HG03575 (cell line): ENCODE measurements around the gene ZG16B.

Experiments
- ATAC-seq: cut with Tn5 transposase; IDR thresholded peaks from one replicate; pipeline ENCODE4 v1.9.1; 2021; ENCODE audit not compliant: unreplicated experiment, insufficient number of reproducible peaks, low FRiP score; ENCODE audit errors: extremely low read depth

Gene ZG16B

GRCh38 chr16:2836646-2837508 is 6.8 kb downstream of the ZG16B start:
- no peak for ATAC-seq

DNA sequence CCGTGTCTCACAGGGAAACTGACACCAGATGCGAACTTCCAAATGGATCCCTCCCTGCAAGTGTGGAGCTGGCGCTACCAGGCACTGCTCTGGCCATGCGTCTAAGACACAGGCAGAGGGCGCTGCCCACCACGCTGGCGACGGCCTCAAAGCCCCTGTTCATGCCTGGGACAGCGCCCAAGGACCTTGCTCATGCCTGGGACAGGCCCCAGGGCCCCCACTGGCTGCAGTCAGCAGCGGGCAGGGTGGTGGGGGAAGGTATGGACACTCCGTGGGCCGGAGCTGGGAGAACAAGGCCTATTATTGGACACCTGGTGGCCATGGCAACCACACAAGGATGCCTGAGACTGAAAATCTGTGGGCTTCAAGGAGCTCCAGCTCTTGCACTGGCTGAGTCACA is 8.8 kb downstream of the ZG16B start:
- ATAC-seq = no peak

GRCh38 chr16:2839650-2840450 is 9.7 kb downstream of the ZG16B start:
- ATAC-seq = no peak

DNA sequence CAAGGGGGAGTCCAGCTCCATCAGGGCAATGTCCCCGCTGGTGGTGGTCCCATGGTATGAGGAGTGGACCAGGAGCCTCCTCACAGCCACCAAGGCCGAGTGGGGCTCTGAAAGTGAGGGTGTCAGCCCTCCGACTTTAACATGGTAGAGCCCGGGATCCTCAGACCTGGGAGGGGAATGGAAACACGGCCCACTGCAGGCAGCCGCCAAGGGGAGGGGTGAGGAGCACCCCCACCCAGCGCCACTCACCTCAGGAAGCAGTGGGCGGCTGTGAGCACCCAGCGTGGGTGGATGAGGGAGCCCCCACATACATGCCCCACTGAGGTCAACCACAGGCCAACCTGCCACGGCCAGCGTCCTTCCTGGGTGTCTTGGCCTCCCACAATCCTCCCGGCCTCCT is 10.8 kb downstream of the ZG16B start:
- ATAC-seq = no peak

- no peak for ATAC-seq
Measured at GRCh38 chr16:2841606-2842339, 11.7 kb downstream of the ZG16B start.

DNA sequence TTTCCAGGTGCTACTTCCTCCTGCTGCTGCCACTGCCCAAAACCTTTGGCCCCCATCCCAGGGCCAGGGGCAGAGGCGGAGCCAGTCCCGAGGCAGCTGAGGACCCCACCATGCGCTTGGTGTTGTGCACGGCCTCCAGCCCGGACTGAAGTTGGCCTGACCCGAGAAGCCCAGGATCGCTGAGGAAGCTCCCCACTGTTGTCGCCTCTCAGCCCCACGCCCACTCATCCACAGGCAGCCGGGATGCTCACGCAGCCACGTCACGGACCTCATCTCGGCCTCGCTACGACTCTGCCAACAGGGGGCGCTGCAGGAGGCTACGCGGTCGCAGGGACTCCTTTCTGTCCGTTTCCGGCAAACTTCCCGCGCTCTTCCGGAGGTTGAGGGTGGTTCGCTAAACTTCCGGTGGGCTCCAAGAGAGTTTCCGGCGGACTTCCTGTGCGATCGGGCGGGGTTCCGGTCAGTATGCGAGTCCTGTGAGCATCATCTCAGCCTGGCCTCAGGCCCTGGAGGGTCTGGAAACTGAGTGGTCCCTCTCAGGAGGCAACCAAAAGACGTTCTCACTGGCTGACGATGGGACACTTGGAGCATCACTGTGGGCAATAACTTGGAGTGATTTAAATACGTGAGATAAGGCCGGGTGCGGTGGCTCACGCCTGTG is 12.4 kb downstream of the ZG16B start:
- no peak for ATAC-seq

DNA sequence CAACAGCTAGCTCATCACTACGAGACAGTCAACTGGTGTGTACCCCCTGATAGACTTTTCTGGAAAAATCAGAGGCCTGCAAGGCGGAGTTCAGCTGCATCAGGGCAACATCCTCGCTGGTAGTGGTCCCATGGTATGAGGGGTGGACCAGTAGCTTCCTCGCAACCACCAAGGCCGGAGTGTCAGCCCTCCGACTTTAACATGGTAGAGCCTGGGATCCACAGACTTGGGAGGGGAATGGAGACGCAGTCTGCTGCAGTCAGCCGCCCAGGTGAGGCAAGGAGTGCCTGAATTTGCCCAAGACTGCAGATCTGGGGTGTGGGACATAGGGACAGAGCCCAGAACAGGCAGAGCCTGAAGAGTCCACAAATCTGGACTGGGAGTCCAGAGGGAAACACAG is 13.4 kb downstream of the ZG16B start:
- no peak for ATAC-seq

DNA sequence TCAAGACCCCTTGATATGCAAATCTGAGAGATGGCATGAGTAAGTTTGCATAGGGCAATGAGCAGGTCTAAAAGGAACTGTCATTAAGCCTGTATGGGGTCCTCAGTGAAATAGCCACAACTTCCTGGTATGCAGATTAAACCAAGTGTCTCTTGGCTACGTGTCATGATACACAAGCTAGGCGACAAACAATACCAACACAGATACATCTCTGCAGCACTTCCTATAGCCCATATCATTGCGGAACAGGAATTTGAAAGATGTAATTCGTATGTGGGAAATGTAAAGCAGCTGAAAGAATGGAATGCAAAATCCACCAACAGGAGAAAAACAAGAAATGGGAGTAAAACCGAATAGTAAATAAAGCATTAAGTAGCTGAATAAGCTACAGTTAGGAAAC is 15.0 kb downstream of the ZG16B start:
- ATAC-seq = no peak

GRCh38 chr16:2846511-2847310 is 16.6 kb downstream of the ZG16B start:
- ATAC-seq = no peak

DNA sequence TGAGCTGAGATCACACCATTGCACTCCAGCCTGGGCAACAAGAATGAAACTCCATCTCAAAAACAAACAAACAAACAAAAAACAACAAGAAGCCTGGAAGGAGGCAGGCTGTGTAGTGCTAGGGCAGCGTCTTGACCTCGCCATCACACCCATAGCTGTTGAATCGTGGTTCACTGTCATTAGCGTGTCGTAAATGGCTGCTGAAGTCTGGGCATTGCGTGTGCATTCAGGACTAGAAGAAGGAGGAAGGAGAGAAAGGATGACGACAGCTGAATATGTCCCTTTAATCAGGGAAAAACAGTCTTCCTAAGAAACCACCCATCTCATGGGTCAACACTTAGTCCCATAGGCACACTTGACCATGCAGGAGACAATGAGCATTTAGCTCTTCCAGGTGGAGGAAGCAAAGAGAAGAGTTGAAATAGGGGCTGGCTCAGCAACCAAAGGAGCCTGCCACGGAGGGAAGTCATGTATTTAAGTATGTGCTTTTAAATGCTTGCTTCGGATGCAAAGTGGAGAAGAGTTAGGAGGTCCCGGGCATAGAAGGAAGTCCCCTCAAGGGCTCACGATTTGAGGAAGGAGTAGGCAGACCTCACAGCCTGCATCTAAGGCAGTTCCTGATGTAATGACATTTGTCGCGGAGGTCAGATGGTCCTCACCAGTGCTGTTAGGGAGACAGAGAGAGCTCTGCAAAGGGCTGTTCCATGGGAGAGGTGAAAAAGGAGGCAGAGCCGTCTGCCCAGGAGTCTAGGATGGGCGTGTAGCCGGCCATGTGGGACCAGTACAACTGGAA is 19.0 kb downstream of the ZG16B start:
- no peak for ATAC-seq

DNA sequence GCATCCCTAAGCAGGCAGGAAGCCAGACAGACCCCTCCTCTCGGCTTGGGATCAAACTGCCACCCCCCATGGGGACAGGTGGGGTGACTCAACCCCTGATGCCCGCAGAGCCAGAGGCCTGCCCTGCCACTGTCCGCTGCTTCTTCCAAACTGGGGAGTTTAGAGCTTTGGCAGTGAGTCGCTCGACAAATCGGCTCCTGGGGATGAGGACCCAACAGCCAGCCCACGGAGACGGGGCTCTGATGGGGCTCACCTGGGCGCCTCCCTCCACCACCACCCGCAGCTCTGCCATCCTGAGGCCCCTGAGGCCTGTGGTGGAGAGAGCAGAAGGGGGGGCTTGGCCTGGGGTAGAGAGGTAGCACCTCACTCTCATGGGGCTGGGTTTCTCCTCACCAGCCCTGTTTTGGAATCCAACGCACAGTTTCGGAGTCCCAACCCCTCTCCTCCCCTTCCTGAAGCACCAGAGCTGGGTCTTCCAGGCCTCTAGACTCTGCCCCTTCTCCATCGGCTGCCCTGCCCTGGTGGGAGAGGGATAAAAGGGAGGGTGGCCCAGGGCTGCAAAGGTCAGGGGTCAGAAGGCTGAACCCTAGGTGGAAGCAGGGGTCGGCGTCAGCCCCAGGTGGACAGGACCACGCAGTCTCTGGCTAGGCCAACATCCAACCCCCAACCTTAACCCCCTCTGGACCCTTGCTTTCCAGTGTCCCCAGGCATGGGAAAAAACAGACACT is 22.1 kb downstream of the ZG16B start:
- ATAC-seq = no peak

- ATAC-seq = no peak
Measured at GRCh38 chr16:2852731-2853507, 22.8 kb downstream of the ZG16B start.

DNA sequence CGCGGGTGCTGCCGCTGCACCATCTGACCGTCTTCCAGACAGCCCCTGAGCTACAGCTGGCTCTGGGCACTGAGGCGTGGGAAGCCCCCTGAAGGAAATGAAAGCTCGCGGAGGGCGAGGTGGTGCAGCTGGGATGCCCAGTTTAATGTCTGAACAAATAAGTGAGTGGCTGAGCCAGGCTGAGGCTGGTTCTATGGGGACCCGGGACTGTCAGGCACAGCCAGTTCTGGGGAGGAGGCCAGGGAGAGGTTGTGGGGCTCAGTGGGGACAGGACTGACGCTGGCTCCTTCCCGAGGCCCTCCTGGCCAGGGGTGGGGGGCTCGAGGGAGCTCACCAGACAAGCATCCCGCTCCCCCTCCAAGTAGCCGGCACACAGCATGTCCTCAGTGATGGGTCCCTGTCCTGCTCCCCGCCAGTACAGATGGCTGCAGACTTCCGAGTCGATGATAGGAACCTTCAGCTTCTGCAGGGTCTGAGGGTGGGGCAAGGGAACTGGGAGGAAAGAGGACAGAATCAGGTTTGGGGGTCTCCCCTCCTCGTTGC is 23.5 kb downstream of the ZG16B start:
- no peak for ATAC-seq

DNA sequence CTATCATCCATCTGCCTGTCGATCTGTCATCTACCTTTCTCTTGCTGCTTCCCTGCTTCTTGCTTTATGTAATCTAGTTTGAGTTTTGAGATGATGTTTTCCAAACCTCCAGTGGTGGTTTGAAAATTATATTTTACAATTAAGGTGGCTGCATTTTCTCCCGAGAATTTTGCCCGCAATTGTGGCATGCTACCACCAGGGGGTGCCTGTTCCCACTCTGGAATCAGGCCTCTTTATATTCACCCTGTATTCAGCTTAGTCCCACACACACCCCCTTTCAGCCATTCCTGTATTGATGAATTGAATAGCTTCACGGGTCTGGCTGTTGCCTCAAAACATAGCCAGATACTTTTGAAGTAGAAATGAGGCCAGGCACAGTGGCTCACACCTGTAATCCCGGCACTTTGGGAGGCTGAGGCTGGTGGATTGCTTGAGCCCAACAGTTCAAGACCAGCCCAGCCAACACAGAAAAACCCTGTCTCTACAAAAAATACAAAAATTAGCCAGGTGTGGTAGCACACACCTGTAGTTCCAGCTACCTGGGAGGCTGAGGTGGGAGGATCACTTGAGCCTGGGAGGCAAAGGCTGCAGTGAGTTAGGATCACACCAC is 24.7 kb downstream of the ZG16B start:
- ATAC-seq = no peak

GRCh38 chr16:2855536-2855935 is 25.4 kb downstream of the ZG16B start:
- no peak for ATAC-seq
